HTR-8/SVneo (cell line): ENCODE data around the gene CD8B2.
"Not testable (repeated sequence)": the region's sequence is repeated elsewhere in the genome, so short reads cannot be mapped to it uniquely, and the experiment has no call there.

Experiments used
- DNase-seq: peaks from one replicate; pipeline ENCODE4 v3.0.0; 2011; ENCODE audit warnings: low spot score, mixed read lengths; ENCODE audit not compliant: insufficient read length
- FAIRE-seq: peaks from 2 replicates; lab custom pipeline; 2011; peaks lifted over from hg19 to GRCh38; lab: Jason Lieb, UNC

The CD8B2 gene

GRCh38 chr2:106486551-106487385, at the start of gene CD8B2:
Gene CD8B2, plus strand, starts transcription at chr2:106487364. Its CDS starts 63 bp downstream, at chr2:106487427.
- not testable (repeated sequence) for FAIRE-seq, DNase-seq

GRCh38 chr2:106461882-106462281, 25.3 kb upstream of the CD8B2 start:
- not testable (repeated sequence) for FAIRE-seq, DNase-seq

GRCh38 chr2:106467516-106467915, 19.6 kb upstream of the CD8B2 start:
- DNase-seq, FAIRE-seq: not testable (repeated sequence)

- FAIRE-seq, DNase-seq: not testable (repeated sequence)
These were observed 19.1 kb upstream of the CD8B2 start, which contains the start of gene RGPD3 for GRCh38 chr2:106468107-106468506. Gene RGPD3, minus strand, starts transcription at chr2:106468413. Its CDS starts 125 bp downstream, at chr2:106468288.

GRCh38 chr2:106470658-106471057, 16.5 kb upstream of the CD8B2 start:
- not testable (repeated sequence) for DNase-seq, FAIRE-seq

- not testable (repeated sequence) for DNase-seq, FAIRE-seq
These were observed 9.5 kb upstream of the CD8B2 start for GRCh38 chr2:106477647-106478046.

GRCh38 chr2:106479563-106479962, 7.6 kb upstream of the CD8B2 start:
- FAIRE-seq, result not testable (repeated sequence)

GRCh38 chr2:106487386-106488191, 425 bp downstream of the CD8B2 start:
- not testable (repeated sequence) for DNase-seq, FAIRE-seq

More at GRCh38 chr2:106479563-106479962, 7.6 kb upstream of the CD8B2 start:
- DNase-seq, result not testable (repeated sequence)

GRCh38 chr2:106489701-106490100, 2.5 kb downstream of the CD8B2 start:
- DNase-seq, FAIRE-seq: not testable (repeated sequence)

GRCh38 chr2:106492399-106492798, 5.2 kb downstream of the CD8B2 start:
- DNase-seq, FAIRE-seq: not testable (repeated sequence)

- FAIRE-seq, DNase-seq: not testable (repeated sequence)
These were observed 5.7 kb downstream of the CD8B2 start for GRCh38 chr2:106492913-106493312.

GRCh38 chr2:106498549-106498948, 11.4 kb downstream of the CD8B2 start:
- DNase-seq, FAIRE-seq: not testable (repeated sequence)

- not testable (repeated sequence) for FAIRE-seq, DNase-seq
These were observed 13.2 kb downstream of the CD8B2 start for GRCh38 chr2:106500350-106500749.

GRCh38 chr2:106502351-106502750, 15.2 kb downstream of the CD8B2 start:
- not testable (repeated sequence) for FAIRE-seq, DNase-seq

- not testable (repeated sequence) for DNase-seq, FAIRE-seq
These were observed 17.0 kb downstream of the CD8B2 start for GRCh38 chr2:106504192-106504591.

GRCh38 chr2:106504787-106505186, 17.6 kb downstream of the CD8B2 start:
- not testable (repeated sequence) for DNase-seq, FAIRE-seq

GRCh38 chr2:106506002-106506687, 19.0 kb downstream of the CD8B2 start:
- DNase-seq, FAIRE-seq: not testable (repeated sequence)

GRCh38 chr2:106508660-106509373, 21.7 kb downstream of the CD8B2 start:
- not testable (repeated sequence) for DNase-seq, FAIRE-seq

GRCh38 chr2:106509374-106509770, 22.2 kb downstream of the CD8B2 start:
- DNase-seq, FAIRE-seq: not testable (repeated sequence)
